Ishikawa (cell line): ENCODE measurements around the gene FOXP1.

ENCODE experiments used
- EP300 ChIP-seq: IDR thresholded peaks from 2 replicates; pipeline ENCODE4 v1.6.1; 2012; ENCODE audit warnings: borderline replicate concordance
- FOXM1 ChIP-seq: IDR thresholded peaks from 2 replicates; pipeline ENCODE4 v1.6.1; 2012; ENCODE audit warnings: low read depth, borderline replicate concordance

GRCh38 chr3:71045212-71045916 lies 538.2 kb downstream of the FOXP1 start:
- TF ChIP-seq FOXM1 (no peak), EP300 (no peak)
